ENCODE results near the gene VARS2.

The VARS2 gene

DNA sequence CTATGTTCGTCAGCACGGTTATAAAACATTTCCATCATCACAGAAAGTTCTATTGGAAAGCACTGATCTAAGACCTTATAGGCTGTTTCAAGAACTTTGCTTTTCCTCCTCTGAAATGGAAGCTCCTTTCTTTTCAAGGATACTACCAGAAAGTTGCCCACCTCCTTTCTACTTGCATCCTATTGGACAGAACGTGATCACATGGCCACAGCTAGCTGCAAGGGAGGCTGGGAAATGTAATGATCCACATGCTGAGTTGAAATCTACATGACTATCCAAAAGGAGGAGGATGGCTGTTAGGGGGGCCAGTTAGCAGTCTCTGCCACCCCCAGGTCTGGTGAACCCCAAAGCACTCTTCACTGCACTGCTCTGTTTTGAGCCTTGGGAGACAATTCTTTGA, 14.6 kb downstream of the VARS2 start:
- DNase-seq (ENCODE audit: low read depth in 2 of 2): no peak

DNA sequence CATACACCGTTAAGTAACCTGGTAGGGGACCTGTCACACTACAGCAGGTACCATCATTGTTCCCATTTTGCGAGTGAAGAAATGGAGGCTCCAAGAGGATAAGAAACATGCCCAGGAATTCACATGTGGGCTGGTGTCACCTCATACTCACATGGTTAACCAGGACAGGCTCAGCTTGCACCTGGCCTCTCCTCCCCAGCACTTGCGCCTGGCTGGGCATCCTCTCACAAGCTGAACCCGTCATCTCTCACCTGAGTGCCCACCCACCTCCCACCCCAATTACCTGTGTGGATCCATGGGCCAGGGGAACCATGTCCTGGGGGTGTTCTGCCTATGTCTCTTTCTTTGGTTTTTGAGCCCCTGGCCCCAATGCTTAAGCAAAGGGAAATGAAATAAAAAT, 16.5 kb downstream of the VARS2 start:
- DNase-seq (ENCODE audit: low read depth in 2 of 2): no peak

DNA sequence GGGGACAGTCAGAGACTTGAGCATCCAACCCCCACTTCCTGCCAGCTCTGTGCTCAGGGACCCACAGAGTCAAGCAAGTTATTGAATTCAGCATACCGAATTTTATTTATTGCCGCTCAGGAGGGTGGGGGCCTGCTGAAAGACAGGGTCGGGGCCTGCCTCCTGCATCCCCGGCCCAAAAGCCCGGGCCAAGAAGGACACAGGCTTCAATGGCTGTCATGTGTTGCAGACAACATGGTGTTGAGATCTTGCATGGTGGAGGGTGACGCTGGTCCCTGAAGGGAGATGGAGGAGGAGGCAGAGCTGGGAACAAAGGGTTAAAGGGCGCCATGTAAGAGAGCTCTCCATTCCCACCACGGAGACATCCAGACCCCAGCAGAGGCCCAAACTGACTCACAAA, 17.2 kb downstream of the VARS2 start:
- DNase-seq (ENCODE audit: low read depth in 2 of 2): no peak

DNA sequence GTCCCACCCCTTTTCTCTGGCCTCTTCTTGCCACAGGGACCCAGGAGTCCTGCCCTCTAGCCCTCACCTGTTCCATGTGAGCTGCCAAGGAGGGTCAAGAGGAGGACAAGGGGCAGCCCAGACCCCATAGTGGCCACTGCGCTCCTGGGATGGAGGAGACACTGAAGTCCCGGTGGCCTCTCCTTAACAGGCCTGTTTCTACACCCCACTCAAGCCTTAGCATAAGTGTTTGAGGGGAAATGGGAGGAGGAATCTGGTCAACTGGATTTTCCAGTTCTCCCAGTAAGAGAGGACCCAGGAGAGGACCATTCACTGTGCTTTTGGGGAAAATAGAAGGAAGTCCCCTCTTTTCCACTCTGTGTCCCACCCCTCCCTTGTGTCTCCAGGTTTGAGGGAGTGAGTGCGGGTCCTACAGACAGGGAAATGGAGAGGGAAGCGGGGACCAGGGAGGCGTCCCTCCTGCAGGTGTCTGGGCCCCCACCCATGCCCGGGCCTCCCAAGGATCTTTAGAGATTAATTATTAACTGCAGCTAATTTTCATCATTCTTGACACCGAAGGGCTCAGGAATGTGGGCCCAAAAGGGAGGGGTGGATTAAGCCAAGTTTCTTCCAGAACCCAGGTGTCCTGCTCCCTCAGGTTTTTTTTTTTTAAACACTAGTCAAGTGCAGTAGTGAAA, 18.1 kb downstream of the VARS2 start, which contains the start of gene SFTA2:
Gene SFTA2, minus strand, starts transcription at position 202 of the 677 bp plus-strand sequence. Its CDS starts 74 bp downstream, at position 128.
- DNase-seq (ENCODE audit: low read depth in 2 of 2): no peak

DNA sequence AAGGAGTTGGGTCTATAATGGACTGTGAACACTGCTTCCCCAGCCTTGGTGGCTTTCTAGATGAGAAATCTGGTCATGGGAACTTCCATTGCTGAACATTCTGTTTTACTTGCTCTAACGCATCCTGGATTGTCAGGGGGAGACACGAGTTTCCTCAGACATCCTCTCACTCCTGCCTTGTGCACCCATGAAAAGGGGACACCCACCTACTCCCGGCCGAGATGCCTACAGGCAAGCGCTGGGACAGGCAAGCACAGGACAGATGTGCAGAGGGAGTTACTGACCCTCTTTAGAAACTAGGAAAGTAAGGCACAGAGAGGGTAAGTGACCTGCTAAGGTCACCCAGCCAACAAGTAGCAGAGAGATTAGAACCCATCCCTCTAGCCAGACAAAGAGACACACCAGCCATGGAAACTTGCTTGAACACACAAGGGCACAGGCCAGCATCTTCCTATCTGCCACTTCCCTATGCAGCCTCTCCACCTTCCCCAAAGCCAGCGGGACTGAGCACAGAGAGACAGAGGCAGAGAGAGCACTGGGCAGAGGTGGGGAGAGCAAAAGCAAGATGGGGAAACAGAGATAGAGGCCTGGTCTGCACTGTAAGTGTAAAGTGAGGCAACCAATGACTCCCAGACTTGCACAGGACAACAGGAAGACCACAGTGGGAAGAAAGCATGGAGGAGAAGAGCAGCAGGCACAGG, 18.8 kb downstream of the VARS2 start:
- no peak for DNase-seq (ENCODE audit: low read depth in 2 of 2)

DNA sequence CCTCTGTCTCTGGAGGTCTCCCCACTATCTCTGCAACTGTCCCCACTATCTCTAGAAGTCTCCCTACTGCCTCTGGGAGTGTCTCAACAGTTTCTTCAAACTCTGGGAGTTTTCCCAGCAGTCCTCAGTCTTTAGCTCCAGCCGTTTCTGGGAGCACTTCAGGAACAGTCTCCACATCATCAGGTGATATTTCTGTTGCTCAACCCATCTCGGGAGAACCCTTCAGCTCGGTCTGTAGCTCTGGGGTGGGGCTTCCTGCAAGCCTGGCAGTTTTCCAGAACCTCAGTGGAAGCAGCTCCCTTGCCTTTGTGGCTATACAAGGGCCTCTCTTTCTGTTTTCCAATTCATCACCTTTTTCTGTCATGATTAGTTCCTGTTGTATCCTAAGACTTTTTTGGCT, 21.0 kb downstream of the VARS2 start:
- no peak for DNase-seq (ENCODE audit: low read depth in 2 of 2)

GRCh38 chr6:30937265-30937664, 23.2 kb downstream of the VARS2 start:
- no peak for DNase-seq (ENCODE audit: low read depth in 2 of 2)

DNA sequence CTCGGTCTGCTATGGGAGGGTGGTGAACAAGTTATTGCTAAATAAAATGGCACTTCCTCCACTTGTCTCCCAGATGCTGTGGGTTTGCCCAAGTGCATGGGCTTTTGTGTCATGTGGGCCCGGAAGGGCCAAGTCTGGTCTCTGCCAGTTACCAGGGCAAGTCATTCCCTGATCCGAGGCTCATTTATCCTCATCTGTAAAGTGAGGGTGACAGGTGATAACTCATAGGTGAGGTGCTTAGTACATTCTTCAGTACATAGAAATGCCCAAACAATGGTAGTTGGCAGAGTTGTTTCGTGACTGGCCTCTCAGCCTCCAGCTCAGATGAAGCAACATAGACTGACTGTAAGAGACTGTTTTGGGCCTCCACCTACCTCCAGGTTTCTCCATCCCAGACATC, 24.7 kb downstream of the VARS2 start:
- no peak for DNase-seq (ENCODE audit: low read depth in 2 of 2)

- DNase-seq (ENCODE audit: low read depth in 2 of 2): no peak
Measured at GRCh38 chr6:30939473-30939872, 25.4 kb downstream of the VARS2 start.

DNA sequence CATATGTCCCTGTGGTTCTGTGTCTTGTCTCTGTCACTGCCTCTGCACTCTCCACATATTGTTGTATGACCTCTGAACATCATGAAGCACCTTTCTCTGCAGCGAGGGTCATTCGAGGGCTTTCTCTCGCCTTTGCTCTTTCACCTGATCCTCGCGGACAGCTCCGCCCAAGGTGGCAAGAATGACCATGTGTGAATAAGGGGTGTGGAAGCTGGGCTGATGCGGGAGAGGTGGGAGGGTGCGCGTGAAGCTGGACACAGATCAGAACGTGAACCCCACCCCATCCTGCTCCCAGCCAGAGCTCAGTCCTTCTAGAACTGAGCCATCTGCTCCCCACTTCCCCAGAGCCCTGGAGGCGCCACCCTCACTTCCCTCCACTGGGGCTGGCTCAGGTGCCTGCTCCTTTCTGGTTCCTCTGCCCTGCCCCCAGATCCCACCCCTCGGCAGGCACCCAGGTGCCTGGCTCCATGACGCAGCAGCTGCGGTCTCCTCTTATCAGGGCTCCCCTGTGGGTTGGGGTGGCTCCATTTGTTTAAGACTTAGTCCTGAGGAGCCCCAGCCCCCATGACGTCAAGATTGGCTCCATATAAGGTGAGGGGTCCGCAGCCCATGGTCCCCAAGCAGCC, 26.4 kb downstream of the VARS2 start, which contains the start of gene MUCL3:
Gene MUCL3, plus strand, starts transcription at position 613 of the 626 bp plus-strand sequence. CDS start 27 bp downstream, outside the sequence.
- no peak for DNase-seq (ENCODE audit: low read depth in 2 of 2)

DNA sequence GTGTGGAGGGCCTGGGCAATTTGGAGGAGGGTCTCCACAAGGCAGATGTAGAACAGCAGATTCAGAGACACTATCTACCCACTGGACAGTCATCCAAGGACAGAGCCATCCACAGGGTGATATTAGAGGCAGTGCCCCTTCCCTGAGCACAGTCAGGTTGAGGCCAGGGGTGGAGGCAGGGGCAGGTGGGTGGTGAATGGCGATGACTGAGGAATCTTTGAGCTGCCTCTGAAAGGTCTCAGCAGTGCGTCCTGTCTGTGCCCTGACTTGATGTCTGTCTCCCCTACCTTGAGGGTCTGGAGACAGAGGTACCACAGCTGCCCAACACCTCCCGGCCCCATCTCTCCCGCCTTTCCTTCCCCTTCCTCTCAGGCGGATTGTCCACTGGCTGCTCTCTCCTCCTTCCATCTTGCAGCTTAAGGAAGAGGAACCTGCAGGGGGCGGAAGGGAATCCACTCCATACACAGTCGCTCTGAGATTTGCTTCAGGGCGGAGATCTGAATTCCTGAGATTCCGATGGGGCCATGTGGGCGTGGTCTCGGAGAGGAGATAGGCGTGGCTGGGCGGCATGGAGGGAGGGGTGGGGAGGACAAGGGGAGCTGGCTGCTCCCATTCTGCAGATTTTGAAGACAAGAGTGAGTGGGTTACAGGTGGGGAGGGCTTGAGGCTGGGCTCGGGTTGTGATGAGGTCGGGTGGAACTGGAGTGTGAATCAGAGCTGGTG, 28.5 kb downstream of the VARS2 start:
- DNase-seq (ENCODE audit: low read depth in 2 of 2): no peak

DNA sequence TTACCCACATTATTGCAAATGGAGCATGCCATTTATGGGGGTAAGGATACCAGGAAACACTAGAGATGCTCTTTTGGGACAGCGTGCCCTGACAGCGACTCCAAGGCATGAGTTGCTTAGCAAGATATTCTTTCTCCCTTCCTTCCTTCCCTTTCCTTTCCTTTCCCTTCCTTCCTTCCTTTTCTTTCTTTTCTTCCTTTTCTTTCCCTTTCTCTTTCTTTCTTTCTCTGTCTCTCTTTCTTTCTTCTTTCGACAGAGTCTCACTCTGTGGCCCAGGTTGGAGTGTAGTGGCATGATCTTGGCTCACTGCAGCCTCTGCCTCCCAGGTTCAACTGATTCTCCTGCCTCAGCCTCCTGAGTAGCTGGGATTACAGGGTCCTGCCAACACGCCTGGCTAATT, 30.0 kb downstream of the VARS2 start:
- DNase-seq (ENCODE audit: low read depth in 2 of 2): no peak

- DNase-seq (ENCODE audit: low read depth in 2 of 2): no peak
Measured at GRCh38 chr6:30945281-30945680, 31.2 kb downstream of the VARS2 start.

DNA sequence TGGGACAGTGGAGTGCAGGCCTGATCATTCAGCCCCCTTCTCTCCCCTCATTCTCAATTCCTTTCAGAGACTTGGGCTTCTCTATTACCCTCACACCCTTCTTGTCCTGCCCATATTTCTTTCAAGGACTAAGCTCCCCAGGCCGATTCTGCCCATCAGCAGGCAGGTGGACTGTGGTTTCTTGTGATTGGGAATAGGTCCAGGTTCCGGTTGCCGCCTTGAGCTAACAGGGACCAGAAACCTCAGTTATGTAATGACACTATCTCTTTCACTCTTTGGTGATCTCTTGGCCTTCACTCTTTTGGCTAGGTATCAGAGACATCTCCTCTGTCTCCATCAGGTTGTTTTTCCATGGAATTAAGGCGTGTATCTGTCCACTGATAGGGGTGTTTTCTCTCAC, 33.2 kb downstream of the VARS2 start:
- no peak for DNase-seq (ENCODE audit: low read depth in 2 of 2)

GRCh38 chr6:30948811-30949210, 34.8 kb downstream of the VARS2 start:
- DNase-seq (ENCODE audit: low read depth in 2 of 2): no peak

- no peak for DNase-seq (ENCODE audit: low read depth in 2 of 2)
Measured at GRCh38 chr6:30951907-30952469, 38.0 kb downstream of the VARS2 start.

DNA sequence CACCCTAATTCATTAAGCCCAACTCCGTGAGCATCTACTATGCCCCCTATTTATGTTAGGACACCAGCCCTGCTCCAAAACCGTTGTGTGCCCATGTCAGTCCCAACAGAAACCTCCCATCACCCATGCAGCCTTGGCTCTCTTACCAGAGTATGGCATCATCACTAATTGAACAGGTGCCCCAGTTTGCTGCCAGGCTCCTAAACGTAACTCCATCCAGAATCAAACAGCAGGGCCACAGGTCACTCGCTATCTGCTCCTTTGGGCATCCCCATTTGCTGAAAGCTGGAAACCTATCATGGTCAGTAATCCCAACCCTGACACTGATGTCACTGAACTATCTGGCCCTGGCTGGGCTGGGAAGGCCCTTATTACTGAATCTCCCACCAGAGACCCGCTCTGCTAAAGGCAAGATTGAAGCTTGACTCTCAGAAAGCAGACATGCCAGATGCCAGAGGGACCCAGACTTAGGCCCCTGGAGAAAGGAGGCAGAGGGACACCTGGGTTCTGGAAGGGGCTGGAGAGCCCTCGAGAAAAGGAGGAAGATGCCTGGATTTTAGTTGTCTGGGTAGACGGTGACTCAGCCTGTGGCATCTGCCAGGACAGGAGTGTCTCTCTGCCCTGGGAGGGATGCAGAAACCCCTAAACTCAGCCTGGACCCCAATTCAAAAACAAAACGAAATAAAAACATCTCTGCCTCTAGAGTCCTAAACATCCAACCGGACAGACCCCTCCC, 40.8 kb downstream of the VARS2 start:
- DNase-seq (ENCODE audit: low read depth in 2 of 2): no peak

GRCh38 chr6:30955367-30956042, 41.5 kb downstream of the VARS2 start:
- peak; percentile 68 to 79 for DNase-seq (ENCODE audit: low read depth in 2 of 2)

- no peak for DNase-seq (ENCODE audit: low read depth in 2 of 2)
Measured at GRCh38 chr6:30957716-30958115, 43.7 kb downstream of the VARS2 start.

DNA sequence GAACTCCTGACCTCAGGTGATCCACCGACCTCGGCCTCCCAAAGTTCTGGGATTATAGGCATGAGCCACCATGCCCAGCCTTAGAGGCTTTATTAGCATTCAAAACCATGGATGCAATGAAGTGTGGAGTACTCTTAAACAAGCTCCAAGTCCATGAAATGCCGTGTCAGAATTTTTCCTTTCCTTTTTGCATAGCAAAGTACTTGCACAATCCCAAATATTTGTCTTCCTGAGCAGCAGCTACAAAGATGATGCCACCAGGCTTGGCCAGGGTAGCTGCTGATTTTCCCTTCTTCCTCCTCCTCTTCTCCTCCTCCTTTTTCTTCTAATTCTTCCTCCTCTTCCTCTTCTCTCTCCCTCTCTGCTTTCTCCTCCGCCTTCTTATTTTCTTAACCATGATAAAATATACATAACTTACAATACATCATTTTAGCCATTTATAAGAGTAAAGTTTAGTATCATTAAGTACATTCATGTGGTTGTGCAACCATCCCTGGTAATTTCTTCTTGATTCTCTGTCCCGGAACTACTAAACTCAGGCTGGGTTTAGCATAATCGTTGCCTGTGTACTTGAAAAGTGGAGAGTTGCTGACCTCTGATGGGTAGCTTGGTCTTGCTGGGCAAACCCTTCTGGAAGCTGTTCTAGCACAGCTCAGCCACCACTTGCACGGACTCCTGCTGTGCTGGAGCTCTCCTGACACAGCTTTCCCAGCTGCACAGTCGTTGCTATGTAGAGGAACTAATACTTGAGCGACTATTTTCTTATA, 47.1 kb downstream of the VARS2 start:
- no peak for DNase-seq (ENCODE audit: low read depth in 2 of 2)

Measured in stimulated activated CD8-positive, alpha-beta memory T cell treated with anti-CD3 and anti-CD28 coated beads, Interleukin-15, amount 100 ng/mL, for 48 hours (primary cell).